Dedifferentiated amniotic fluid mesenchymal stem cell (primary cell): ENCODE data around the gene CD4.
"Not testable (repeated sequence)": the region's sequence is repeated elsewhere in the genome, so short reads cannot be mapped to it uniquely, and the experiment has no call there.

ENCODE experiments used
- DNase-seq: peaks from one replicate; pipeline ENCODE4 v3.0.0-alpha.2; 2016; ENCODE audit errors: extremely low spot score

Gene CD4

GRCh38 chr12:6847676-6848075, 58.3 kb downstream of the CD4 start:
- DNase-seq, result no peak

GRCh38 chr12:6849427-6849826, 60.1 kb downstream of the CD4 start:
- DNase-seq, result no peak

GRCh38 chr12:6849976-6850560, 60.7 kb downstream of the CD4 start:
- no peak for DNase-seq

GRCh38 chr12:6850796-6851152, 61.4 kb downstream of the CD4 start:
- DNase-seq, result no peak

- peak; percentile 98 for DNase-seq
Measured at GRCh38 chr12:6851153-6851920, 62.0 kb downstream of the CD4 start, which contains the start of gene CDCA3. Gene CDCA3 (minus strand): TSS chr12:6851286. CDS start chr12:6850952, 334 bp downstream.

- peak; percentile 100 for DNase-seq
Measured at GRCh38 chr12:6851921-6852650, 62.8 kb downstream of the CD4 start, which contains the start of gene USP5. Gene USP5 (plus strand): TSS chr12:6852150. CDS start chr12:6852180, 30 bp downstream.

GRCh38 chr12:6852651-6853354, 63.5 kb downstream of the CD4 start:
- DNase-seq, result peak; percentile 82

- no peak for DNase-seq
Measured at GRCh38 chr12:6853626-6854025, 64.3 kb downstream of the CD4 start.

- DNase-seq, result no peak
Measured at GRCh38 chr12:6854036-6854435, 64.7 kb downstream of the CD4 start.

GRCh38 chr12:6855322-6855721, 66.0 kb downstream of the CD4 start:
- no peak for DNase-seq

- no peak for DNase-seq
Measured at GRCh38 chr12:6858799-6859198, 69.5 kb downstream of the CD4 start.

GRCh38 chr12:6860116-6860515, 70.8 kb downstream of the CD4 start:
- no peak for DNase-seq

GRCh38 chr12:6860942-6861341, 71.6 kb downstream of the CD4 start:
- no peak for DNase-seq

- DNase-seq, result no peak
Measured at GRCh38 chr12:6861391-6861790, 72.1 kb downstream of the CD4 start.

- DNase-seq, result no peak
Measured at GRCh38 chr12:6863033-6863432, 73.7 kb downstream of the CD4 start.

GRCh38 chr12:6863586-6864321, 74.4 kb downstream of the CD4 start:
- no peak for DNase-seq

- DNase-seq, result not testable (repeated sequence)
Measured at GRCh38 chr12:6865307-6865706, 76.0 kb downstream of the CD4 start.

- no peak for DNase-seq
Measured at GRCh38 chr12:6866163-6866919, 77.0 kb downstream of the CD4 start.

GRCh38 chr12:6866920-6867412, 77.6 kb downstream of the CD4 start:
- DNase-seq, result no peak

- peak; percentile 54 for DNase-seq
Measured at GRCh38 chr12:6867413-6868210, 78.3 kb downstream of the CD4 start, which contains the start of gene TPI1. Gene TPI1 (plus strand): TSS chr12:6867531. CDS start chr12:6867567, 36 bp downstream.
